GM23338 (cell line): ENCODE data around the gene TFDP3. TPM values are rescaled to one million over a fixed set of nuclear protein-coding genes. Genes with fewer than 3 reads are reported as not detected.

Experiments
- ATAC-seq: fragments of 200-7000 bp; cut with Tn5 transposase; 3 replicates; pipeline ENCODE4 v1.9.1; 2020
- DNase-seq: peaks from one replicate; pipeline ENCODE4 v3.0.0-alpha.2; 2015; ENCODE audit warnings: low spot score
- H2AFZ ChIP-seq: fragments of 200-600 bp; sonication (generic); 2 replicates; pipeline ENCODE4 v1.8.0; 2016; ENCODE audit warnings: antibody characterized with exemption, mild to moderate bottlenecking, moderate library complexity
- H3F3A ChIP-seq: fragments of 200-600 bp; sonication (generic); replicated peaks from 2 replicates; pipeline ENCODE4 v1.8.0; 2017; ENCODE audit warnings: antibody characterized with exemption, mixed run types, low read depth
- H3K27ac ChIP-seq: fragments of 200-600 bp; sonication (generic); 2 replicates; pipeline ENCODE4 v1.6.1; 2016; ENCODE audit warnings: low read depth
- H3K27me3 ChIP-seq: fragments of 200-600 bp; sonication (generic); 2 replicates; pipeline ENCODE4 v1.8.0; 2016; ENCODE audit warnings: mild to moderate bottlenecking, mixed run types, moderate library complexity; ENCODE audit not compliant: insufficient read depth
- H3K36me3 ChIP-seq: fragments of 200-600 bp; sonication (generic); 2 replicates; pipeline ENCODE4 v1.8.0; 2016; ENCODE audit warnings: mild to moderate bottlenecking; ENCODE audit not compliant: insufficient read depth
- H3K4me1 ChIP-seq: fragments of 200-600 bp; sonication (generic); 2 replicates; pipeline ENCODE4 v1.8.0; 2016; ENCODE audit warnings: mild to moderate bottlenecking, moderate library complexity; ENCODE audit not compliant: insufficient read depth
- H3K4me2 ChIP-seq: fragments of 200-600 bp; sonication (generic); 2 replicates; pipeline ENCODE4 v1.7.1; 2017; ENCODE audit warnings: mixed run types
- H3K4me3 ChIP-seq: fragments of 200-600 bp; sonication (generic); 2 replicates; pipeline ENCODE4 v1.6.1; 2016; ENCODE audit warnings: mixed run types
- H3K79me2 ChIP-seq: fragments of 200-600 bp; sonication (generic); replicated peaks from 2 replicates; pipeline ENCODE4 v1.8.0; 2017; ENCODE audit warnings: mild to moderate bottlenecking; ENCODE audit not compliant: insufficient read depth
- H3K9me2 ChIP-seq: fragments of 200-600 bp; sonication (generic); 2 replicates; pipeline ENCODE4 v1.8.0; 2017; ENCODE audit not compliant: insufficient read depth
- H4K20me1 ChIP-seq: fragments of 200-600 bp; sonication (generic); replicated peaks from 2 replicates; pipeline ENCODE4 v1.8.0; 2017; ENCODE audit warnings: mild to moderate bottlenecking; ENCODE audit not compliant: insufficient read depth
- H3K27ac Mint-ChIP-seq: 2 replicates; pipeline ENCODE4 v1.8.0; 2020; ENCODE audit warnings: inconsistent platforms, mild to moderate bottlenecking, moderate library complexity, mixed read lengths
- H3K27me3 Mint-ChIP-seq: 3 replicates; pipeline ENCODE4 v1.8.0; 2022; ENCODE audit warnings: low read depth, mild to moderate bottlenecking, moderate library complexity, mixed read lengths, inconsistent platforms; ENCODE audit not compliant: insufficient read depth, poor library complexity
- H3K36me3 Mint-ChIP-seq: 3 replicates; pipeline ENCODE4 v1.8.0; 2021; ENCODE audit warnings: low read depth, mild to moderate bottlenecking, inconsistent platforms, moderate library complexity, mixed read lengths
- H3K4me1 Mint-ChIP-seq: 3 replicates; pipeline ENCODE4 v1.8.0; 2020; ENCODE audit warnings: mild to moderate bottlenecking, inconsistent platforms, mixed read lengths
- H3K4me3 Mint-ChIP-seq: 3 replicates; pipeline ENCODE4 v1.8.0; 2021; ENCODE audit warnings: moderate library complexity, mild to moderate bottlenecking, inconsistent platforms, mixed read lengths
- H3K9me3 Mint-ChIP-seq: 3 replicates; pipeline ENCODE4 v1.8.0; 2020; ENCODE audit warnings: moderate library complexity, mild to moderate bottlenecking, inconsistent platforms, mixed read lengths
- CREB1 ChIP-seq: fragments of 250-450 bp; sonication (Bioruptor Pico); IDR thresholded peaks from 2 replicates; pipeline ENCODE4 v1.5.0; 2020; ENCODE audit warnings: low read depth, mild to moderate bottlenecking, moderate library complexity
- EZH2 ChIP-seq: fragments of 200-600 bp; sonication (generic); IDR thresholded peaks from one replicate; pipeline ENCODE4 v1.8.0; 2017; ENCODE audit warnings: antibody characterized with exemption, mild to moderate bottlenecking, low read depth; ENCODE audit not compliant: unreplicated experiment
- EZH2phosphoT487 ChIP-seq: fragments of 200-600 bp; sonication (generic); IDR thresholded peaks from one replicate; pipeline ENCODE4 v1.8.1; 2018; ENCODE audit warnings: antibody characterized with exemption; ENCODE audit not compliant: unreplicated experiment
- JUNB ChIP-seq: IDR thresholded peaks from one replicate; pipeline ENCODE4 v1.6.1; 2016; ENCODE audit warnings: antibody characterized with exemption; ENCODE audit not compliant: unreplicated experiment
- NANOG ChIP-seq: IDR thresholded peaks from 2 replicates; pipeline ENCODE4 v1.6.1; 2016; ENCODE audit warnings: antibody characterized with exemption, borderline replicate concordance
- POLR2AphosphoS5 ChIP-seq: IDR thresholded peaks from 2 replicates; pipeline ENCODE4 v1.6.1; 2016; ENCODE audit warnings: antibody characterized with exemption, low read depth
- STAT1 ChIP-seq: IDR thresholded peaks from one replicate; pipeline ENCODE4 v1.6.1; 2016; ENCODE audit warnings: antibody characterized with exemption; ENCODE audit not compliant: unreplicated experiment
- ZNF114 ChIP-seq: fragments of 250-450 bp; sonication (Bioruptor Pico); IDR thresholded peaks from 2 replicates; pipeline ENCODE4 v1.5.0; 2020; ENCODE audit warnings: mild to moderate bottlenecking, moderate library complexity
- ZNF331 ChIP-seq: fragments of 250-450 bp; sonication (Bioruptor Pico); IDR thresholded peaks from 2 replicates; pipeline ENCODE4 v1.5.0; 2020; ENCODE audit warnings: low read depth, mild to moderate bottlenecking, moderate library complexity
- polyA plus RNA-seq: library from polyadenylated mRNA; unstranded; fragments of >200 nt; fragmentation: Nextera tagmentation; extraction: Ambion mirVana; gene quantifications from 2 replicates; pipeline ENCODE4 v1.2.1, GENCODE V29; 2016
- total RNA-seq: library from RNA; depleted of rRNA; stranded (reverse); fragments of >200 nt; shearing (Covaris generic); gene quantifications from 2 replicates; pipeline ENCODE4 v1.2.3, GENCODE V29; 2014
- TF ChIP-seq, protein P1 (sequence below), 2 experiments: fragments of 200-600 bp in 1 of 2; sonication (generic) in 1 of 2; conservative IDR thresholded peaks; 2 replicates each; pipeline versions ENCODE4 v1.5.1 to v1.6.1; 2016 to 2017; ENCODE audit warnings: antibody characterized with exemption in 2 of 2, low read depth in 2 of 2, mild to moderate bottlenecking in 2 of 2, moderate library complexity in 1 of 2
- TF ChIP-seq, protein P2 (sequence below): fragments of 250-450 bp; sonication (Bioruptor Pico); IDR thresholded peaks from 2 replicates; pipeline ENCODE4 v1.5.0; 2020; ENCODE audit warnings: mild to moderate bottlenecking, moderate library complexity
- TF ChIP-seq, protein P3 (sequence below): IDR thresholded peaks from 2 replicates; pipeline ENCODE4 v1.6.1; 2016; ENCODE audit warnings: antibody characterized with exemption

Gene TFDP3
- total and polyA plus RNA-seq, 2 experiments from 2014 or later = not detected

DNA sequence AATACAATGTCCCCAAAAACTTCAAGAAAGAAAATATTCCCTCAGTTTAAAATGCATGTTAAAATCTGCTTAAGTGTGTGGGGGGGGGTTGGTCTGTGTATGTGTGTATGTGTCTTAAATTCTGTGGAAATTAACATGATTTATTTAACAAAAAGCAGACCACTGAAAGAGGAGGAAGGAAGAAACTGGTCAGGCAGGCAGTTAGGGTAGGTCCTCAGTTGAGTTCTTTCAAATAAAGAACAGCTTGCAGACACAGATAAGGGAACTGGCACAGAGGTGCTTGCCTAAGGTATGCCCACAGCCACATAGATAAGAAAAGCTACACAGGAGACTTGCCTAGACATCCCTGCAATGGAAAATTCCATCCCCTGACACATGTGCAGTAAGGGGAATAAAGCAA, 28.8 kb upstream of the TFDP3 start (continued):
- TF ChIP-seq, protein P1, sequence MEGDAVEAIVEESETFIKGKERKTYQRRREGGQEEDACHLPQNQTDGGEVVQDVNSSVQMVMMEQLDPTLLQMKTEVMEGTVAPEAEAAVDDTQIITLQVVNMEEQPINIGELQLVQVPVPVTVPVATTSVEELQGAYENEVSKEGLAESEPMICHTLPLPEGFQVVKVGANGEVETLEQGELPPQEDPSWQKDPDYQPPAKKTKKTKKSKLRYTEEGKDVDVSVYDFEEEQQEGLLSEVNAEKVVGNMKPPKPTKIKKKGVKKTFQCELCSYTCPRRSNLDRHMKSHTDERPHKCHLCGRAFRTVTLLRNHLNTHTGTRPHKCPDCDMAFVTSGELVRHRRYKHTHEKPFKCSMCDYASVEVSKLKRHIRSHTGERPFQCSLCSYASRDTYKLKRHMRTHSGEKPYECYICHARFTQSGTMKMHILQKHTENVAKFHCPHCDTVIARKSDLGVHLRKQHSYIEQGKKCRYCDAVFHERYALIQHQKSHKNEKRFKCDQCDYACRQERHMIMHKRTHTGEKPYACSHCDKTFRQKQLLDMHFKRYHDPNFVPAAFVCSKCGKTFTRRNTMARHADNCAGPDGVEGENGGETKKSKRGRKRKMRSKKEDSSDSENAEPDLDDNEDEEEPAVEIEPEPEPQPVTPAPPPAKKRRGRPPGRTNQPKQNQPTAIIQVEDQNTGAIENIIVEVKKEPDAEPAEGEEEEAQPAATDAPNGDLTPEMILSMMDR (conservative IDR thresholded peaks at IDR 0.05; ENCODE audit: low read depth in 2 of 2) = no peak
- TF ChIP-seq POLR2AphosphoS5 (no peak), EZH2 (no peak), EZH2phosphoT487 (no peak)

DNA sequence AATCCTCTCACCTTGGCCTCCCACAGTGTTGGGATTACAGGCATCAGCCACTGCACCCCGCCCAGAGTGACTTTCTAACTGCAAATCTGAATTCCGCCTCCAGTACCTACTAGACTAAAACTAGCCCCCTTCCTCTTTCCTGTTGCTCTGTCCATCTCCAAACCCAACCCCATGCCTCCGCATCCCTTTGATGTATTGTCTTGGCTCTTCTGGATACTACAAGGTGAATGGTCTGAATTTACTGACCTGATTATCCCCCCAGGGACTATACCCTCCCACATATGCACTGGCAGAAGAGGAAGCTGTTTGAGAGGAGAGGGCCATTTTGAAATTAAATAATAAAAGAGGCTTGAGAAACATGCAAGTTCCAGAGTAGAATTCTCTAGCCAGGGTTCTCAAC, 17.7 kb upstream of the TFDP3 start:
- H2AFZ ChIP-seq = no peak overlapping the region
- H3K4me3 ChIP-seq = no peak overlapping the region
- Mint-ChIP-seq H3K27ac (no peak overlapping the region), H3K36me3 (no peaks in the 10 kb centered on the region), H3K9me3 (peaks cover 3% of the 10 kb centered on the region; the same call in 1 of the 3 replicates), H3K4me3 (no peak overlapping the region), H3K4me1 (peaks cover 3% of the 10 kb centered on the region; the same call in 1 of the 3 replicates), H3K27me3 (peaks cover 19% of the 10 kb centered on the region)
- DNase-seq (no peak), ATAC-seq (no peak; the same call in 2 of the 3 replicates)
- H3K79me2 ChIP-seq = no peaks in the 10 kb centered on the region
- no peaks in the 10 kb centered on the region for H4K20me1 ChIP-seq
- H3K27ac ChIP-seq = no peak overlapping the region
- no peaks in the 10 kb centered on the region for H3F3A ChIP-seq
- no peaks in the 10 kb centered on the region for H3K9me2 ChIP-seq
- no peaks in the 10 kb centered on the region for H3K36me3 ChIP-seq
- peaks cover 49% of the 10 kb centered on the region for H3K27me3 ChIP-seq
- no peaks in the 10 kb centered on the region for H3K4me1 ChIP-seq
- no peak overlapping the region for H3K4me2 ChIP-seq
- TF ChIP-seq EZH2 (no peak), CREB1 (no peak), ZNF331 (CRISPR knock-in tag) (no peak), ZNF114 (CRISPR knock-in tag) (no peak), JUNB (no peak), EZH2phosphoT487 (no peak), POLR2AphosphoS5 (no peak), NANOG (no peak), STAT1 (no peak)
- TF ChIP-seq, protein P1 (conservative IDR thresholded peaks at IDR 0.05; ENCODE audit: low read depth in 2 of 2) = no peak
- TF ChIP-seq, protein P2, sequence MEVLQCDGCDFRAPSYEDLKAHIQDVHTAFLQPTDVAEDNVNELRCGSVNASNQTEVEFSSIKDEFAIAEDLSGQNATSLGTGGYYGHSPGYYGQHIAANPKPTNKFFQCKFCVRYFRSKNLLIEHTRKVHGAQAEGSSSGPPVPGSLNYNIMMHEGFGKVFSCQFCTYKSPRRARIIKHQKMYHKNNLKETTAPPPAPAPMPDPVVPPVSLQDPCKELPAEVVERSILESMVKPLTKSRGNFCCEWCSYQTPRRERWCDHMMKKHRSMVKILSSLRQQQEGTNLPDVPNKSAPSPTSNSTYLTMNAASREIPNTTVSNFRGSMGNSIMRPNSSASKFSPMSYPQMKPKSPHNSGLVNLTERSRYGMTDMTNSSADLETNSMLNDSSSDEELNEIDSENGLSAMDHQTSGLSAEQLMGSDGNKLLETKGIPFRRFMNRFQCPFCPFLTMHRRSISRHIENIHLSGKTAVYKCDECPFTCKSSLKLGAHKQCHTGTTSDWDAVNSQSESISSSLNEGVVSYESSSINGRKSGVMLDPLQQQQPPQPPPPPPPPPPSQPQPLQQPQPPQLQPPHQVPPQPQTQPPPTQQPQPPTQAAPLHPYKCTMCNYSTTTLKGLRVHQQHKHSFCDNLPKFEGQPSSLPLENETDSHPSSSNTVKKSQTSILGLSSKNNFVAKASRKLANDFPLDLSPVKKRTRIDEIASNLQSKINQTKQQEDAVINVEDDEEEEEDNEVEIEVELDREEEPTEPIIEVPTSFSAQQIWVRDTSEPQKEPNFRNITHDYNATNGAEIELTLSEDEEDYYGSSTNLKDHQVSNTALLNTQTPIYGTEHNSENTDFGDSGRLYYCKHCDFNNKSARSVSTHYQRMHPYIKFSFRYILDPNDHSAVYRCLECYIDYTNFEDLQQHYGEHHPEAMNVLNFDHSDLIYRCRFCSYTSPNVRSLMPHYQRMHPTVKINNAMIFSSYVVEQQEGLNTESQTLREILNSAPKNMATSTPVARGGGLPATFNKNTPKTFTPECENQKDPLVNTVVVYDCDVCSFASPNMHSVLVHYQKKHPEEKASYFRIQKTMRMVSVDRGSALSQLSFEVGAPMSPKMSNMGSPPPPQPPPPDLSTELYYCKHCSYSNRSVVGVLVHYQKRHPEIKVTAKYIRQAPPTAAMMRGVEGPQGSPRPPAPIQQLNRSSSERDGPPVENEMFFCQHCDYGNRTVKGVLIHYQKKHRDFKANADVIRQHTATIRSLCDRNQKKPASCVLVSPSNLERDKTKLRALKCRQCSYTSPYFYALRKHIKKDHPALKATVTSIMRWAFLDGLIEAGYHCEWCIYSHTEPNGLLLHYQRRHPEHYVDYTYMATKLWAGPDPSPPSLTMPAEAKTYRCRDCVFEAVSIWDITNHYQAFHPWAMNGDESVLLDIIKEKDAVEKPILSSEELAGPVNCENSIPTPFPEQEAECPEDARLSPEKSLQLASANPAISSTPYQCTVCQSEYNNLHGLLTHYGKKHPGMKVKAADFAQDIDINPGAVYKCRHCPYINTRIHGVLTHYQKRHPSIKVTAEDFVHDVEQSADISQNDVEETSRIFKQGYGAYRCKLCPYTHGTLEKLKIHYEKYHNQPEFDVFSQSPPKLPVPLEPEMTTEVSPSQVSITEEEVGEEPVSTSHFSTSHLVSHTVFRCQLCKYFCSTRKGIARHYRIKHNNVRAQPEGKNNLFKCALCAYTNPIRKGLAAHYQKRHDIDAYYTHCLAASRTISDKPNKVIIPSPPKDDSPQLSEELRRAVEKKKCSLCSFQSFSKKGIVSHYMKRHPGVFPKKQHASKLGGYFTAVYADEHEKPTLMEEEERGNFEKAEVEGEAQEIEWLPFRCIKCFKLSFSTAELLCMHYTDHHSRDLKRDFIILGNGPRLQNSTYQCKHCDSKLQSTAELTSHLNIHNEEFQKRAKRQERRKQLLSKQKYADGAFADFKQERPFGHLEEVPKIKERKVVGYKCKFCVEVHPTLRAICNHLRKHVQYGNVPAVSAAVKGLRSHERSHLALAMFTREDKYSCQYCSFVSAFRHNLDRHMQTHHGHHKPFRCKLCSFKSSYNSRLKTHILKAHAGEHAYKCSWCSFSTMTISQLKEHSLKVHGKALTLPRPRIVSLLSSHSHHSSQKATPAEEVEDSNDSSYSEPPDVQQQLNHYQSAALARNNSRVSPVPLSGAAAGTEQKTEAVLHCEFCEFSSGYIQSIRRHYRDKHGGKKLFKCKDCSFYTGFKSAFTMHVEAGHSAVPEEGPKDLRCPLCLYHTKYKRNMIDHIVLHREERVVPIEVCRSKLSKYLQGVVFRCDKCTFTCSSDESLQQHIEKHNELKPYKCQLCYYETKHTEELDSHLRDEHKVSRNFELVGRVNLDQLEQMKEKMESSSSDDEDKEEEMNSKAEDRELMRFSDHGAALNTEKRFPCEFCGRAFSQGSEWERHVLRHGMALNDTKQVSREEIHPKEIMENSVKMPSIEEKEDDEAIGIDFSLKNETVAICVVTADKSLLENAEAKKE (CRISPR knock-in tag) = no peak
- TF ChIP-seq, protein P3, sequence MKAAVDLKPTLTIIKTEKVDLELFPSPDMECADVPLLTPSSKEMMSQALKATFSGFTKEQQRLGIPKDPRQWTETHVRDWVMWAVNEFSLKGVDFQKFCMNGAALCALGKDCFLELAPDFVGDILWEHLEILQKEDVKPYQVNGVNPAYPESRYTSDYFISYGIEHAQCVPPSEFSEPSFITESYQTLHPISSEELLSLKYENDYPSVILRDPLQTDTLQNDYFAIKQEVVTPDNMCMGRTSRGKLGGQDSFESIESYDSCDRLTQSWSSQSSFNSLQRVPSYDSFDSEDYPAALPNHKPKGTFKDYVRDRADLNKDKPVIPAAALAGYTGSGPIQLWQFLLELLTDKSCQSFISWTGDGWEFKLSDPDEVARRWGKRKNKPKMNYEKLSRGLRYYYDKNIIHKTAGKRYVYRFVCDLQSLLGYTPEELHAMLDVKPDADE = no peak
